ENCODE results near the gene STXBP6.

The STXBP6 gene

DNA sequence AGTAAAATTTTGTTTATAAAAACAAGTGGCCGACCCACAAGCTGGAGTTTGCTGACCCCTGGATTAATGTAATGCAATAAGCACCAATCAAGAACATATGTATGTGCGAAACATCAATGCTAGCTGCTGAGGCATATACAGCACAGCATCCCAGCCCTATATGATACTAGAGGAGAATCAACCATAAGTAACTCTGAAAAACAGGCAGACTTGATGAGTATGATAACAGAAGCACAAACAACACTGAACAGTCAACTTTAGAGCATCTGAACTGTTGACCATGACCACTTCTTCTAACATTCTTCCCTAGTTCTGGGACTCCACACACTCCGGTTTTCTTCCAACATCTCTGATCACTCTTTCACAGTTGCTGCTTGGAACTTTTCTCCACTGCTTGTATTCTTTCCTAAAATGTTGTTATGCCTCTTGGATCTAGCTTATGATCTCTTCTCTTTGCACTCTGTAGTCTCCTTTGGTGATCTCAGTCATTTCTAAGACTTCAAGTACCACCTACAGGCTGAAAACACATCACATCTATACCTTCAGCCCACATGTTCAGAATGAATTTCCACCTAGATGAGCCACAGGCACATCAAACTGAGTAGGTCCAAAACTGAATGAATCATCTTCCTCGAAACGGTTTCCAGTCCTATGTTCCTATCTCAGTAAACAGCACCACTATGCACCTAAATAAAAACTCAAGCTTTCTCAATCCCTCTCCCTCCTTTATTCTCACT lies 57.2 kb downstream of the STXBP6 start:
- Histone ChIP-seq H3K27me3 (replicated peaks) (no peaks in the 10 kb centered on the region), H3K27ac (no peak overlapping the region), H3K4me3 (ENCODE audit: low read depth, low read length) (no peak overlapping the region), H3K36me3 (replicated peaks) (no peaks in the 10 kb centered on the region)
- DNase-seq, result no peak
- TF ChIP-seq, protein P1, sequence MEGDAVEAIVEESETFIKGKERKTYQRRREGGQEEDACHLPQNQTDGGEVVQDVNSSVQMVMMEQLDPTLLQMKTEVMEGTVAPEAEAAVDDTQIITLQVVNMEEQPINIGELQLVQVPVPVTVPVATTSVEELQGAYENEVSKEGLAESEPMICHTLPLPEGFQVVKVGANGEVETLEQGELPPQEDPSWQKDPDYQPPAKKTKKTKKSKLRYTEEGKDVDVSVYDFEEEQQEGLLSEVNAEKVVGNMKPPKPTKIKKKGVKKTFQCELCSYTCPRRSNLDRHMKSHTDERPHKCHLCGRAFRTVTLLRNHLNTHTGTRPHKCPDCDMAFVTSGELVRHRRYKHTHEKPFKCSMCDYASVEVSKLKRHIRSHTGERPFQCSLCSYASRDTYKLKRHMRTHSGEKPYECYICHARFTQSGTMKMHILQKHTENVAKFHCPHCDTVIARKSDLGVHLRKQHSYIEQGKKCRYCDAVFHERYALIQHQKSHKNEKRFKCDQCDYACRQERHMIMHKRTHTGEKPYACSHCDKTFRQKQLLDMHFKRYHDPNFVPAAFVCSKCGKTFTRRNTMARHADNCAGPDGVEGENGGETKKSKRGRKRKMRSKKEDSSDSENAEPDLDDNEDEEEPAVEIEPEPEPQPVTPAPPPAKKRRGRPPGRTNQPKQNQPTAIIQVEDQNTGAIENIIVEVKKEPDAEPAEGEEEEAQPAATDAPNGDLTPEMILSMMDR (IDR thresholded peaks at IDR 0.05; ENCODE audit: low read depth, low read length, missing control alignments), result no peak
- in situ Hi-C loops (cut with HindIII; ENCODE audit: low pct_ligation_motif_present, low sequenced_read_pairs), result no loop called here

DNA sequence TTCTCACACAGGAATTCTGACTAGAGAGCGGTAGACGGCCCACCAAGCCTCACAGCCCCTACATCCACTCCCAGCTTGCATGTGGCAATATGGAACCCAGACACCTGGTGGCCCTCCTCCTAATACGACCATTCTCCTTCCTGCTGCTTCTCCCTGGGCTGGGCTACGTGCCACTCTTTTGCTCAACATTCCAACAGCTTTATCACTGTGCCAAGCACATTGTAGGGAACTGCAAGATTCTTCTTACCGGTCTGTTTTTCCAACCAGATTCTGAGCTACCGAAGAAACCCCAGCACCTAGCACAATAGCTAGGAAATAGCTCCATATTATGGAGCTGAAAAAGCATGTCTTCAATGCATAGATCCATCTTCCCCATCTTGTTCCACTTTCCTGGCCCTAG lies 58.1 kb downstream of the STXBP6 start:
- no peaks in the 10 kb centered on the region for H3K36me3 ChIP-seq (replicated peaks)
- H3K4me3 ChIP-seq (ENCODE audit: low read depth, low read length), result no peak overlapping the region
- H3K27me3 ChIP-seq (replicated peaks), result no peaks in the 10 kb centered on the region
- in situ Hi-C loops (cut with HindIII; ENCODE audit: low pct_ligation_motif_present, low sequenced_read_pairs), result no loop called here
- DNase-seq, result no peak
- TF ChIP-seq, protein P1 (IDR thresholded peaks at IDR 0.05; ENCODE audit: low read depth, low read length, missing control alignments), result no peak
- H3K27ac ChIP-seq, result no peak overlapping the region

DNA sequence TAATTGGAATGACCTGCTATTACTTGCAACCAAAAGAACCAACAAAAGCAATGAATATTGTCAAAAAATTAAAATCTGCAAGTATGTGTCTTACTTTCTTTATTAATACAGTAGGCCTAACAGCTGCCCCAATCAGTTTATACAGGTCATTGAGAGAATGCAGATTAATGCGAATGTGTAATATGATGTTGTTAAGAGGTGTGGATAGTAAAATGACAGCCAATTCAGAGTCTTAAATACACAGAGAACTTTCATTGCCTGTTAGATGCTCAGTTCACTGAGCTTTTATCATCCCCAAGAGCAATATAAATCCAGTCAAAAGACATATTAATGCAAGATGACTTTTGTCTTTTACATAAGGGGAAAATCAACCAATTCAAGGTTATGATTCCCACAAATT lies 58.7 kb downstream of the STXBP6 start:
- Histone ChIP-seq H3K4me3 (ENCODE audit: low read depth, low read length) (no peak overlapping the region), H3K27me3 (replicated peaks) (no peaks in the 10 kb centered on the region), H3K36me3 (replicated peaks) (no peaks in the 10 kb centered on the region), H3K27ac (no peak overlapping the region)
- in situ Hi-C loops (cut with HindIII; ENCODE audit: low pct_ligation_motif_present, low sequenced_read_pairs), result no loop called here
- no peak for DNase-seq
- TF ChIP-seq, protein P1 (IDR thresholded peaks at IDR 0.05; ENCODE audit: low read depth, low read length, missing control alignments), result no peak

DNA sequence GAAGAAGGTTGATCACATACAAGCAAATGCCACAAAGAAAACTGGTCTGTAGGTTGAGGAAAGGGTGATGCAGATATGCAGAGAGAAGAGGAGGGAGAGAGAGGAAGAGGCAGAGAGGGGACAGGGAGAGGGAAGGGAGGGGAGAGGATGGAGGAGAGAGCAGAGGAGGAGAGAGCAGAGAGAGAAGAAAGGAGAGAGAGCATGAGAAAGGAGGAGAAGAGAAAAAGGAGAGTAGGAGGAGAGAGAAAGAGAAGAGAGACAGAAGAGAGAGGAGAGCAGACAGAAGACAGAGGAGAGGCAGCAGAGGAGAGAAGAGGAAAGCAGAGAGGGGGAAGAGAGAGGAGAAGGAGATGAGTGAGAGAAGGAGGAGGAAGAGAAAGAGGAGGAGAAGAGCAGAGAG lies 59.2 kb downstream of the STXBP6 start:
- TF ChIP-seq, protein P1 (IDR thresholded peaks at IDR 0.05; ENCODE audit: low read depth, low read length, missing control alignments), result no peak
- H3K4me3 ChIP-seq (ENCODE audit: low read depth, low read length), result no peak overlapping the region
- no peak overlapping the region for H3K27ac ChIP-seq
- no peaks in the 10 kb centered on the region for H3K36me3 ChIP-seq (replicated peaks)
- H3K27me3 ChIP-seq (replicated peaks), result no peaks in the 10 kb centered on the region
- in situ Hi-C loops (cut with HindIII; ENCODE audit: low pct_ligation_motif_present, low sequenced_read_pairs), result no loop called here
- DNase-seq, result no peak

DNA sequence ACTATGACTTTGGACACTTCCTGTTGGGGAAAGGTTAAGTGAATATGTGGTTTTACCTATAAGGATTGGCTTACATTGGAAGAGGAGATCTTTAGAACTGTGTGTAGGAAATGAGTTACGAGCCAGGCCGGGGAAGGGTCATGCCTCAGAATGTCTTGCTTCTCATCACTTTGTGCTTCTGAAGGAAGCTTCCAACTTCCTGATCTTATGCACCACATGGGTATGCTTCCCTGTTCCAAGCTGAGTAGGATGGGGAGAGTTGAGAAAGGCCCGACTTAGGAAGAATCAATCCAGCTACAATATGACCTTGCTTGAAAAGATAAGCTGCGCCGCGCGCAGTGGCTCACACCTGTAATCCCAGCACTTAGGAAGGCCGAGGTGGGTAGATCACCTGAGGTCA lies 59.9 kb downstream of the STXBP6 start:
- in situ Hi-C loops (cut with HindIII; ENCODE audit: low pct_ligation_motif_present, low sequenced_read_pairs), result no loop called here
- TF ChIP-seq, protein P1 (IDR thresholded peaks at IDR 0.05; ENCODE audit: low read depth, low read length, missing control alignments), result no peak
- Histone ChIP-seq H3K27me3 (replicated peaks) (no peaks in the 10 kb centered on the region), H3K27ac (no peak overlapping the region), H3K4me3 (ENCODE audit: low read depth, low read length) (no peak overlapping the region), H3K36me3 (replicated peaks) (no peaks in the 10 kb centered on the region)
- DNase-seq, result no peak

DNA sequence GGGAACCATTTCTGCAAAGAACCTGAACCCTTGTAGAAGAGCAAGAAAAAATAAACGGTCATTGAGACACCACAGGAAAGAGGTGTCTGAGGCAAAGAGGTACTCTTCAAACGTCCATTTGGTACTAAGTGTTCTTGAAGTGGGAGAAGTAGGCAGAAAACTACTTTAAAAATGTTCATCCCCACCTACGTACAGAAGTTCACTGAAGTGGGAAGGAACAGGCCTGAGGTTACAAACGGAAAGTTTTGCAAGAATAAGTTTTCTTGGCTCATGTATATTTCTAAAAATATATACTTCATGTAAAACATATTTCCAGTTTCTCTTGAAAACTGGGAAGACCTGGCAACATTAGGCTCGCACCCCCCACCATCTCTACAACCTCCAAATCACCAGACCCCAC lies 61.2 kb downstream of the STXBP6 start:
- Histone ChIP-seq H3K36me3 (replicated peaks) (no peaks in the 10 kb centered on the region), H3K27ac (no peak overlapping the region), H3K4me3 (ENCODE audit: low read depth, low read length) (no peak overlapping the region), H3K27me3 (replicated peaks) (no peaks in the 10 kb centered on the region)
- DNase-seq, result no peak
- in situ Hi-C loops (cut with HindIII; ENCODE audit: low pct_ligation_motif_present, low sequenced_read_pairs), result no loop called here
- TF ChIP-seq, protein P1 (IDR thresholded peaks at IDR 0.05; ENCODE audit: low read depth, low read length, missing control alignments), result no peak
